SK-N-SH treated with all-trans-retinoic acid at 6 μM for 48 hours (cell line): ENCODE results near the gene AMHR2.

ENCODE experiments used
- BACH2 ChIP-seq: fragments of 250-450 bp; sonication (Bioruptor Pico); IDR thresholded peaks from 2 replicates; pipeline ENCODE4 v1.9.0; 2021; ENCODE audit warnings: mild to moderate bottlenecking, borderline replicate concordance
- CSRNP3 ChIP-seq: fragments of 250-450 bp; sonication (Bioruptor Pico); IDR thresholded peaks from 2 replicates; pipeline ENCODE4 v1.5.1; 2021; ENCODE audit warnings: mild to moderate bottlenecking, moderate library complexity
- ISL1 ChIP-seq: fragments of 250-450 bp; sonication (Bioruptor Pico); IDR thresholded peaks from 2 replicates; pipeline ENCODE4 v2.1.2; 2022; ENCODE audit warnings: mild to moderate bottlenecking, moderate library complexity
- POU6F1 ChIP-seq: fragments of 250-450 bp; sonication (Bioruptor Pico); IDR thresholded peaks from 2 replicates; pipeline ENCODE4 v1.8.0; 2021; ENCODE audit warnings: low read depth, mild to moderate bottlenecking, moderate library complexity, borderline replicate concordance
- PPARA ChIP-seq: fragments of 250-450 bp; sonication (Bioruptor Pico); IDR thresholded peaks from 2 replicates; pipeline ENCODE4 v1.5.0; 2020; ENCODE audit warnings: mild to moderate bottlenecking, borderline replicate concordance
- RARB ChIP-seq: fragments of 250-450 bp; sonication (Bioruptor Pico); IDR thresholded peaks from 2 replicates; pipeline ENCODE4 v1.8.0; 2021; ENCODE audit warnings: mild to moderate bottlenecking, moderate library complexity
- SNAI2 ChIP-seq: fragments of 250-450 bp; sonication (Bioruptor Pico); IDR thresholded peaks from 2 replicates; pipeline ENCODE4 v1.5.0; 2020; ENCODE audit warnings: mild to moderate bottlenecking, moderate library complexity
- TSHZ2 ChIP-seq: fragments of 250-450 bp; sonication (Bioruptor Pico); IDR thresholded peaks from 2 replicates; pipeline ENCODE4 v1.5.0; 2020; ENCODE audit warnings: mild to moderate bottlenecking, moderate library complexity
- ZC3H10 ChIP-seq: fragments of 250-450 bp; sonication (Bioruptor Pico); IDR thresholded peaks from 2 replicates; pipeline ENCODE4 v1.5.1; 2021; ENCODE audit warnings: mild to moderate bottlenecking, moderate library complexity
- ZFP3 ChIP-seq: fragments of 250-450 bp; sonication (Bioruptor Pico); IDR thresholded peaks from 2 replicates; pipeline ENCODE4 v1.5.0; 2020; ENCODE audit warnings: mild to moderate bottlenecking, moderate library complexity
- ZFP30 ChIP-seq: fragments of 450-650 bp; formaldehyde crosslinking; IDR thresholded peaks from 2 replicates; pipeline ENCODE4 v1.5.0; 2022; ENCODE audit warnings: mild to moderate bottlenecking, moderate library complexity
- ZNF70 ChIP-seq: fragments of 450-650 bp; formaldehyde crosslinking; IDR thresholded peaks from 2 replicates; pipeline ENCODE4 v1.5.0; 2020; ENCODE audit warnings: mild to moderate bottlenecking, moderate library complexity
- TF ChIP-seq, protein P1 (sequence below): fragments of 250-450 bp; sonication (Bioruptor Pico); IDR thresholded peaks from 2 replicates; pipeline ENCODE4 v1.5.1; 2020; ENCODE audit warnings: low read depth, mild to moderate bottlenecking, moderate library complexity
- TF ChIP-seq, protein P2 (sequence below): fragments of 250-450 bp; sonication (Bioruptor Pico); IDR thresholded peaks from 2 replicates; pipeline ENCODE4 v1.8.0; 2020; ENCODE audit warnings: mild to moderate bottlenecking, moderate library complexity, borderline replicate concordance

GRCh38 chr12:53453953-53454640 lies 30.4 kb downstream of the AMHR2 start:
- TF ChIP-seq ZC3H10 (CRISPR knock-in tag) (no peak), SNAI2 (CRISPR knock-in tag) (no peak), TSHZ2 (CRISPR knock-in tag) (no peak), POU6F1 (CRISPR knock-in tag) (no peak), RARB (no peak; the same call in 1 of the 2 replicates), ISL1 (CRISPR knock-in tag) (no peak), ZFP30 (CRISPR knock-in tag) (no peak), PPARA (CRISPR knock-in tag) (no peak), BACH2 (CRISPR knock-in tag) (no peak), CSRNP3 (no peak), ZNF70 (CRISPR knock-in tag) (no peak), ZFP3 (CRISPR knock-in tag) (no peak)
- TF ChIP-seq, protein P1, sequence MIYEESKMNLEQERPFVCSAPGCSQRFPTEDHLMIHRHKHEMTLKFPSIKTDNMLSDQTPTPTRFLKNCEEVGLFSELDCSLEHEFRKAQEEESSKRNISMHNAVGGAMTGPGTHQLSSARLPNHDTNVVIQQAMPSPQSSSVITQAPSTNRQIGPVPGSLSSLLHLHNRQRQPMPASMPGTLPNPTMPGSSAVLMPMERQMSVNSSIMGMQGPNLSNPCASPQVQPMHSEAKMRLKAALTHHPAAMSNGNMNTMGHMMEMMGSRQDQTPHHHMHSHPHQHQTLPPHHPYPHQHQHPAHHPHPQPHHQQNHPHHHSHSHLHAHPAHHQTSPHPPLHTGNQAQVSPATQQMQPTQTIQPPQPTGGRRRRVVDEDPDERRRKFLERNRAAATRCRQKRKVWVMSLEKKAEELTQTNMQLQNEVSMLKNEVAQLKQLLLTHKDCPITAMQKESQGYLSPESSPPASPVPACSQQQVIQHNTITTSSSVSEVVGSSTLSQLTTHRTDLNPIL (CRISPR knock-in tag), result no peak
- TF ChIP-seq, protein P2, sequence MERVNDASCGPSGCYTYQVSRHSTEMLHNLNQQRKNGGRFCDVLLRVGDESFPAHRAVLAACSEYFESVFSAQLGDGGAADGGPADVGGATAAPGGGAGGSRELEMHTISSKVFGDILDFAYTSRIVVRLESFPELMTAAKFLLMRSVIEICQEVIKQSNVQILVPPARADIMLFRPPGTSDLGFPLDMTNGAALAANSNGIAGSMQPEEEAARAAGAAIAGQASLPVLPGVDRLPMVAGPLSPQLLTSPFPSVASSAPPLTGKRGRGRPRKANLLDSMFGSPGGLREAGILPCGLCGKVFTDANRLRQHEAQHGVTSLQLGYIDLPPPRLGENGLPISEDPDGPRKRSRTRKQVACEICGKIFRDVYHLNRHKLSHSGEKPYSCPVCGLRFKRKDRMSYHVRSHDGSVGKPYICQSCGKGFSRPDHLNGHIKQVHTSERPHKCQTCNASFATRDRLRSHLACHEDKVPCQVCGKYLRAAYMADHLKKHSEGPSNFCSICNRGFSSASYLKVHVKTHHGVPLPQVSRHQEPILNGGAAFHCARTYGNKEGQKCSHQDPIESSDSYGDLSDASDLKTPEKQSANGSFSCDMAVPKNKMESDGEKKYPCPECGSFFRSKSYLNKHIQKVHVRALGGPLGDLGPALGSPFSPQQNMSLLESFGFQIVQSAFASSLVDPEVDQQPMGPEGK (CRISPR knock-in tag), result no peak
